GM18511 (cell line): Measurements from ENCODE around the gene CASP9.
A peak's percentile ranks its signal among the peaks of the same experiment; 100 is the strongest.
"Not testable (repeated sequence)": the region's sequence is repeated elsewhere in the genome, so short reads cannot be mapped to it uniquely, and the experiment has no call there.

ENCODE experiments used
- ATAC-seq: cut with Tn5 transposase; IDR thresholded peaks from one replicate; pipeline ENCODE4 v1.9.1; 2021; ENCODE audit warnings: mild to moderate bottlenecking, moderate library complexity; ENCODE audit not compliant: unreplicated experiment

Gene CASP9

GRCh38 chr1:15526021-15526489 lies 2.0 kb upstream of the CASP9 start:
- no peak for ATAC-seq

GRCh38 chr1:15525050-15526020 lies 1.3 kb upstream of the CASP9 start:
- ATAC-seq = peak; percentile 53

DNA sequence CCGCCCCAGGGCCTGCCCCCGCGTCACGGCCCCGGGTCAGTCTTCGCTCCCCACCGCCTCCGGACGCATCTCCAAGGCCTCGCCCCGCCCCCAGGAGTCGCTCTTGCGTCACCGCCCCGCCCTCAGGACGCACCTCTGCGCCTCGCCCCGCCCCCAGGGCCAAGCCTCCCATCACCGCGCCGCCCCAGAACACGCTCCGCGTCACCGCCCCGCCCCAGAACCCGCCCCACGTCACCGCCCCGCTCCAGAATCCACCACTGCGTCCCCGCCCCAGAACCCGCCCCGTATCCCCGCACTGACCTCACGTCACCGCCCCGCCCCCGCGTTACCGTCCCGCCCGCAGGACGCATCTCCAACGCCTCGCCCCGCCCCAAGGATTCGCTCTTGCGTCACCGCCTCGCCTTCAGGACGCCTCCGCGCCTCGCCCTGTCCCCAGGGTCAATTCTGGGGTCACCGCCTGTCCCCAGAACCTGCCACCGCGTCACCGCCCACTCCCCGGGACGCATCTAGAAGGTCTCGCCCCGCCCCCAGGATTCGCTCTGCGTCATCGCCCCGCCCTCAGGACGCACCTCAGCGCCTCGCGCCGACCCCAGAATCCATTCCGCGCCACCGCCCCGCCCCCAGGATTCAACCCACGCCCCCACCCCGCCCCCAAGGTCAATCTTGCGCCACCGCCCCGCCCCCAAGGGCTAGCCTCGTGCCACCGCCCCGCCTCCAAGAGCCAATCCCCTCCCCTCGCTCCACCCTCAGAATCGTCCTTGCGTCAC lies 451 bp upstream of the CASP9 start:
- peak; percentile 44 for ATAC-seq

GRCh38 chr1:15523104-15524020 lies 653 bp downstream of the CASP9 start:
- ATAC-seq = no peak

DNA sequence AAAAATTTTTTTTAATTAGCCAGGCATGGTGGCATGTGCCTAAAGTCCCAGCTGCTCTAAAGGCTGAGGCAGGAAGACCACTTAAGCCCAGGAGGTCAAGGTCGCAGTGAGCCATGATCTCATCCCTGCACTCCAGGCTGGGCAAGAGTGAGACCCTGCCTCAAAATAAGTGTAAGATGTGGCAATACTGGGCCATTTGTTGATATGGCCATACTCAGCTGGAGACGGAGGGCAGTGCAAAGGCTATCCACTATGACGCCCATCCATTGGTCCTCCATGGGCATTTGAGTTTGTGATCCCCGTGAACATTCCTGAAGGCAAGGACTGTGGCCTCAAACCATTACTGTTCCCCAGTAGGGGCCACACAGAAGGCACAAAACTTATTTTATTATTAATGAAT lies 1.5 kb downstream of the CASP9 start:
- no peak for ATAC-seq

DNA sequence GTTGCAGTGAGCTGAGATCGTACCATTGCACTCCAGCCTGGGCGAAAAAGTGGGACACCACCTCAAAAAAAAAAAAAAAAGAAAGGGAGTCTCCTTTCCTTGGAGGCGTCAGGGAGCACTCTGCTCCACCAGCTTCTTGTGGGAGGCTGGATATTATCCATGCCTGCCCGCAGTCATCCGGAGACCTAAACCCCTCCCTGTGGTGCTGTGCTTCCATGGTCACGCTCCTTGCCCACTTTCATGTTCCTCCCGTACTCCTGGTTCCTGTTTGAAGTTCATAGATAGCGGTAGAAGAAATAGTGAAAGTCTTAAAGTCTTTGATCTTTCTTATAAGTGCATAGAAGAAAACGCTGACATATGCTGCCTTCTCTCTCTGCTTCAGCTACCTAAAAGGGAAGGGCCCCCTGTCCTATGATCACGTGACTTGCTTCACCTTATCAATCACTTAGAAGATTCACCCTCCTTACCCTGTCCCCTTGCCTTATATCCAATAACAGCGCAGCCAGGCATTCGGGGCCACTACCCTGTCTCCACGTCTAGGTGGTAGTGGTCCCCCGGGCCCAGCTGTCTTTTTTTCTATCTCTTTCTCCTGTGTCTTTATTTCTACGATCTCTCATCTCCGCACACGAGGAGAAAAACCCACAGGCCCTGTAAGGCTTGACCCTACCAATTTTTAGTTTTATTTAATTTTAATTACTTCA lies 2.7 kb downstream of the CASP9 start:
- not testable (repeated sequence) for ATAC-seq

DNA sequence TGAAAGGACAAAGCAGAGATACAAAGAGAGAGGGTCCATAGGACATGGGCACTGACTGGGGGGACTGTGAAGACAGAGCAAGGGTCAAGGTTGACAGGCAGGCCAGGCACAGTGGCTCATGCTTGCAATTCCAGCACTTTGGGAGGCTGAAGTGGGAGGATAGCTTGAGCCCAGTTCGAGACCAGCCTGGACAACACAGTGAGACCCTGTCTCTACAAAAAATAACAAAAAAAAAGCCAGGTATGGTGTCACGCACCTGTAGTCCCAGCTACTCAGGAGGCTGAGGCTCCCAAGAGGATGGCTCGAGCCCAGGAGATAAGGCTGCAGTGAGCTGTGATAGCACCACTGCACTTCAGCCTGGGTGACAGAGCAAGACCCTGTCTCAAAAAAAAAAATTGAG lies 4.4 kb downstream of the CASP9 start:
- no peak for ATAC-seq

- ATAC-seq = peak; percentile 58
Measured at GRCh38 chr1:15515022-15515663, 8.9 kb downstream of the CASP9 start.

DNA sequence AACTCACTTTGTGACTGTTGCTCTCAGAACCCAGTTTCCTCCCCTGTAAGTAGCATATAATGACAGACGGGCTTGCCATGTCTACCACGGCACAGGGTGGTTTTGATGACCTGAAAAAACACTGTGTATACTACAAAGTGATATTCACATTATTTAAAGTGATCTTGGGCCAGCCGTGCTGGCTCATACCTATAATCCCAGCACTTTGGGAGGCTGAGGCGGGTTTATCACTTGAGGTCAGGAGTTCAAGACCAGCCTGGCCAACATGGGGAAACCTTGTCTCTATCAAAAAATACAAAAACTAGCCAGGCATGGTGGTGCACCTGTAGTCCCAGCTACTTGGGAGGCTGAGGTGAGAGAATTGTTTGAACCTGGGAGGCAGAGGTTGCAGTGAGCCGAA lies 9.5 kb downstream of the CASP9 start:
- not testable (repeated sequence) for ATAC-seq

DNA sequence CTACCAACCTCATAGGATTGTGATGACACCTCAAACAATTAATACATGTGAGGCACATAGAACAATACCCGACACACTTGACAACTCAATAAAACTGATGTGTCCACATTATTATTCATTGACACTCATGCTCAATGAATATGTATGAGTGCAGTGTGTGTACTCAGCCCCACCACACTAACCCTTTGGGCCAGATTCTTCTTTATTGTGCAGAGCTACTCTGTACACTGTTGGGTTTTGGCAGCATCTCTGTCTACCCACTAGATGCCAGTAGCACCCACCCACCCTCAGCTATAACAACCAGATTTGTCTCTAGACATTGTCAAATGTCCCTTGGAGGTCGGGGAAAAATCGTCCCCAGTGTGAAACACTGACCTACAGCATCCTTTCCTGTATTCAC lies 10.1 kb downstream of the CASP9 start:
- no peak for ATAC-seq

GRCh38 chr1:15513192-15513591 lies 10.8 kb downstream of the CASP9 start:
- ATAC-seq = no peak

- ATAC-seq = no peak
Measured at GRCh38 chr1:15510611-15511405, 13.2 kb downstream of the CASP9 start.

DNA sequence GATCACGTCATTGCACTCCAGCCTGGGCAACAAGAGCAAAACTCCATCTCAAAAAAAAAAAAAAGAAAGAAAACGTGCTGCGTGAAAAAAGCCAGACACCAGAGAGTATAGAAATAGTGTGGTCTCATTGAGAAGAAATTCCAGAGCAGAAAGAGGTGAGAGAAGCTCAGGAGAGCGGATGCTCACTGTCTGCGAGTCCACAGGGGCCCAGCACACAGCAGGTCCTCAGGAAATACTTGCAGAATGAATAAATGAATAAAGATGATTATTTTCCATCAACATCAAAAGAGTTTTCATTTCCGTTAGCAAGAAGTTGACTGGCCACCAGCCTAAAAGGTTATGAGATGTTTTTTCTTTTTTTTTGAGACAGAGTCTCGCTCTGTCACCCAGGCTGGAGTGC lies 14.4 kb downstream of the CASP9 start:
- no peak for ATAC-seq

DNA sequence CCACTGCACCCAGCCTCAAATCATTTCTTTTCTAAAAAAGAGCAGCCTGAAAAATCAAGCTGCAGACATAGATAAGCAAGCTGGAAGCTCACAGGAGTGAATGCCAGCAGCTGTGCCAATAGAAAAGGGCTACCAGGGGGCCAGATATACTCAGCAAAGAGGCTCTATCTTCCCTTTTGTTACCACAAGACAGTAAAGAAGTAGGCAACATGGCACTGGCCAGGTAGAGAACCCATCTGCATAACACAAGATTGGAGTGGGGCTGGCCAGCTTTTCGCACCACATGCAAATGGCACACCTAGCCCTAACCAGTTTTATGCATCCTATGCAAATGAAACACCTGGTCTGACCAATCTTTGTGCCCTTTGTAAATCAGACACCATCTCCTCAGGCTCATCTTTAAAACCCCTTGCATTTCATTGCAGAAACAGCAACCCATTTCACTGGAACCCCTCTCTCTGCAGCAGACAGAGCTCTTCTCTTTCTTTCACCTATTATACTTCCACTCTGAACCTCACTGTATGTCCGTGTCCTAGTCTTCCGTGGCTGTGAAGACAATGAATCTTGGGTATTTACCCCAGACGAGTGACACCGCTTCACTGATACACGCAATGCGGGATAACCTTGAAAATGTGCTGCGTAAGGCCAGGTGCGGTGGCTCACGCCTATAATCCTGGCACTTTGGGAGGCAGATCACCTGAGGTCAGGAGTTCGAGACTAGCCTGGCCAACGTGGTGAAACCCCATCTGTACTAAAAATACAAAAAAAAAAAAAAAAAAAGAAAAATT lies 15.1 kb downstream of the CASP9 start:
- ATAC-seq = no peak

DNA sequence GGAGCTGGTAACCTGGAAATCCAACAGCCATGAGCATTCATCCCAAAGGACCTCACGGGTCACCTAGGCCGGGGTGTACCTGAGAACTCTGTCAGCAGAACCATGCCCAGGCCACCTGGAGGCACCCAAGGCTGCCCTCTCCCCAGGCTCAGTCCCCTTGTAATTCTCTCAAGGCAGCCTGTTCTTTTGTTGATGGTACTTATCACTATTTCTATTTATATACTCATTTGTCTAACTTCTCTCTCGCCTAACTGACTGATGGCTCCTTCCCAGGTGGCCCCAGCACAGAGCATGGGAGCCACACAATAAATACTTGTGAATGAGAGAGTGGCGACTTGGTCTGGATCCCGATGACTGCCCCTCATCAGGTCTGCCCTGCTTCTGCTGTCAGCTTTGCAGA lies 16.7 kb downstream of the CASP9 start:
- no peak for ATAC-seq

DNA sequence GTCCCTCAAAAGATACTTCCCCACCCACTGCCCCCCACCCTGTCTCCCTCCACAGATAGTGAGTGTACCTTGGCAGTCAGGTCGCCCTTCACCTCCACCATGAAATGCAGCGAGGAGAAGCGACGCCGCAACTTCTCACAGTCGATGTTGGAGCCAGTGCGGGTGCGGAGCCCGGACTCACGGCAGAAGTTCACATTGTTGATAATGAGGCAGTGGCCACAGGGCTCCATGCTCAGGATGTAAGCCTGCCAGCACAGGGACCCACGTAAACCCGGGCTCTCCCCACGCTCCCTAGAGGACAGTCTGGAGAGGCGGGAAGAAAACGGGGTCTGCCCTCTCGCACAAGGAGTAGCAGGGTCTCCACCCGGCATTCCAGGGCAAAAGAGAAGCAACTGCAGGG lies 17.2 kb downstream of the CASP9 start:
- no peak for ATAC-seq

GRCh38 chr1:15504436-15504835 lies 19.6 kb downstream of the CASP9 start:
- no peak for ATAC-seq
